HG03060 (cell line): ENCODE measurements around the gene GRK3.
"Not testable (repeated sequence)": the region's sequence is repeated elsewhere in the genome, so short reads cannot be mapped to it uniquely, and the experiment has no call there.

ENCODE experiments used
- ATAC-seq: cut with Tn5 transposase; IDR thresholded peaks from one replicate; pipeline ENCODE4 v1.9.1; 2021; ENCODE audit warnings: low read depth, moderate number of reproducible peaks; ENCODE audit not compliant: unreplicated experiment

GRK3 gene

DNA sequence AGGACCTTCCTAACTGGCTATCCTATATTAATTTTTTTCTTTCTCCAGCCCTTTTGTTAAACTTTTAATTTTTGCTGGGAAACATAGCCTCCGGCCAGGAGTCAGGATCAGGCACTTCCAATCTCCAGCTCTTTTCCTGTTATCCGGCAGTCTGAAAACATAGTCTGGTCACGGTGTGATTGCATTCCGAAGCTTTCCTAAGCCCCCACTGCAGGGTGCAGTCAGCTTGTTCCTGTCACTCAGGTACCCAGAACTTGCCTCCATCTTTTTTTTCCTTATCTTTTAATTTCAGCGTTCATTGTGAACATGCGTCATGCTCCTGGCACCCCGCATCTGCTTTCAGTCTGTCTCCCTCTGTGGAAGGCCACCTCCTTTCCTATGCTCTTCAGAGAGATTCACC is 59.4 kb downstream of the GRK3 start:
- ATAC-seq: no peak

DNA sequence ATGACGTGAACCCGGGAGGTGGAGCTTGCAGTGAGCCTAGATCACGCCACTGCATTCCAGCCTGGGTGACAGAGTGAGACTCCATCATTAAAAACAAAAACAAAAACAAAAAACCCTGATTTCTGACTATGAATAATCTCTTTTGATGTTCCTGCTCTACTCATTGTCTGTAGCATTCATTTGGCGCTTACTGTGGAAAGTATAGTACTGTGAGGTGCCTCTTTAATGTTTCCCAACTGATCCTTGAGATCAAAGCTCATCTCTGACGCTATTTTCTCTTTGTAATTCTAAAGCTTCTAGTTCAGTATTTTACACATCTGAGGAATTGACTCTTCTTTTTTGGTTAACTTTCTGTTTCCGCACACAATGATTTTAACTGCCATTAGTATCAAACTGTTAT is 60.0 kb downstream of the GRK3 start:
- no peak for ATAC-seq

DNA sequence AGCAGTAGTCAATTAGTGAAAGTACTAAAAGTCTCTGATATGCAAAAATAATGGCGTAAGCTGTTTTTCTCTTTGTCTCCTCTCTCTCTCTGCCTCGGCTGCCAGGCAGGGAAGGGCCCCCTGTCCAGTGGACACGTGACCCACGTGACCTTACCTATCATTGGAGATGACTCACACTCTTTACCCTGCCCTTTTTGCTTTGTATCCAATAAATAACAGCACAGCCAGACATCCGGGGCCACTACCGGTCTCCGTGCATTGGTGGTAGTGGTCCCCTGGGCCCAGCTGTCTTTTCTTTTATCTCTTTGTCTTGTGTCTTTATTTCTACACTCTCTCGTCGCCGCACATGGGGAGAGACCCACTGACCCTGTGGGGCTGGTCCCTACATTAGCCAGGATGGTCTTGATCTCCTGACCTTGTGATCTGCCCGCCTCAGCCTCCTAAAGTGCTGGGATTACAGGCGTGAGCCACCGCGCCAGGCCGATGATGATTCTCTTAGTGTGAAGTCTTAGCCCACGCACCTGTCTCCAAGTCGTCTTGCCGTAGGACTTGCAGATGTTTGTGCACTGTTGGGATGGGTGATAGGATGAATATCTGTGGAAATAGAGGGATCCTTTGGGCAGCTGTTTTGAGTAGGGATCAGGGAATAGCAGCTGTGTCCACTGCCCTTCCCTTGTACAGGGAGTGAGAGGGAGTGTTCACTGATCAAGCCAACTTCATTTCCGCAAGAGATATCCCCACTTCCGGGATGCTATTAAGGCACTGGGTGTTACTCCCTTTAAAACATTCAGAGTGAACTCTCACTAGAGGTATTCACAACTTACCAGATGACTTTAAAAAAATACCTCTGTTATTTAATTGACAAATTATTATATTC is 61.5 kb downstream of the GRK3 start:
- ATAC-seq: not testable (repeated sequence)

DNA sequence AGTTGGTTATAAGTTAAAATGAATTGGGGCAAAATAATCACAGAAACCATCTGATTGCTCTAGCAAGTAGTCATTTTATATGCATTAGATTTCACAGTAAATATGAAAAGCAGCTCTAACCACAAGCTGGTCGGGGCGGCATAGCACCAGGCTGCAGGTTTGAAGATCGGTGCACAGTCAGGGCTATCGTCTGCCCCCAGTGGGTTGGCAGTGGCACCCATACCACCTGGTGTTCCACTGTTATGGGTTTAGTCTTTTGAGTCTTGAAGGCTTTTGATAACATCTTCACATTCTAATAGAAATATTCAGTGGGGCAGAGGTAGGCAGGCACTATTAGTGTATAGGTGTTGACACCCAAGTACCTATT is 62.1 kb downstream of the GRK3 start:
- no peak for ATAC-seq

DNA sequence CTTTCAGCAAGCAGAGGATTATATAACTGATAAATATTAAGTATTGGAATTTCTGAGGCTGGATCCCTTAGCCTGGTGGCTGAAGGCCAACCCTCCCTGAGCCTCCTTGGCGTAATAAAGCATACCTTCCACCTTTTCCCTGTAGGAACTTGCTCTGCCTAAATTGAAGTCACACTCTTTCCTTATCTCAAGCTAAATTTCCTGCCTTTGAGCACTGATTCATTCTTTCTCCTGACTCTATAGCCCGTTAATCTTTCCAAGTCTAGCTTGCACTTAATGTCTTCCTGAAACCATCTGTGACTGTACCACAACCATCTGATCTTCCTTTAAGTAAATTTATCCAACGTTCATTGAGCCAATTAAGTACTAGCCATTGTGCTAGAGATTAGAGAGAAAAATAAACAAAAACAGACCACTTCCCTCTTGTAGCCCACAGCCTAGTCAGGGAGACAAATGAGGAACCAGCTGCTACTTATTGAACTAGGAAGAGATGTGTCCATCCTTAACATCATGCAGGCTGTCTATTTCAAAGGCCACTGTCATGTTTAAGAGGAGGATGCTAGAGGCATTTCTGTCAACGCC is 62.9 kb downstream of the GRK3 start:
- no peak for ATAC-seq

DNA sequence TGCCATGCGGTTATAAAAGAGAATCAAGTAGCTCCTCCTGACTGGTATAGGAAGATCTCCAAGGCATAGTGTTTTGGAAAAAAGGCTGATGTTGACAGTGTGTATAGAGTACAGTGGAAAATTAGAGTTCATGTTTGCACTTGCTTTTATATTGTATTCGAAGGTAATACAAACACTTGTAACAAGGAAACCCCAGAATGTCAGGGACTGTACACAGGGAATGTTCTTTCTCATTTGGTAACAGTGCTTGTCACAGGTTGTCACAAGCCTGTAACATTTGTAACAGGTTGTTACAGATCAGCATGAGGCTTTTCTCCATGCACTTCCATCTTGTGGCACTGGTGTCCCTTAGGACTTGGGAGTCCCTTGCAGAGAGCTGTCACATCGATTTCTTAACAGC is 64.0 kb downstream of the GRK3 start:
- ATAC-seq: no peak

DNA sequence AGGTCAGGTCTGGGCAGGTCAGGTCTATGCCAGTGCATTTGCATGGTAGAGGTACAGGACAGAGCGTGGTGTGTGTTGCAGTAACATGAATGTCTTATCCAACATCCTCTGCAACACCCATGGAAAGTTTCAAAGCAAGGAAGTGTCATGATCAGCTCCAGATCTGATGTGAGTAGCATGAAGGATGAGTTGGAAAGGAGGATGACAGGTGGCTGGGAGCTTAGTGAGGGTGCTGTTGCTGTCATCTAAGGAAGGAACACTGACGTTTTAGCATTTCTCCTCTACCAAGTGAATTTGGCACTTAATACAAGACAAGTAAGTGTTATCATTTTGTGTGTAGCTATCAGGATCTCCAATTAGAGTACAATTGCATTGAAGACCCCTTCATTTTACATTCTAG is 65.1 kb downstream of the GRK3 start:
- ATAC-seq: no peak

DNA sequence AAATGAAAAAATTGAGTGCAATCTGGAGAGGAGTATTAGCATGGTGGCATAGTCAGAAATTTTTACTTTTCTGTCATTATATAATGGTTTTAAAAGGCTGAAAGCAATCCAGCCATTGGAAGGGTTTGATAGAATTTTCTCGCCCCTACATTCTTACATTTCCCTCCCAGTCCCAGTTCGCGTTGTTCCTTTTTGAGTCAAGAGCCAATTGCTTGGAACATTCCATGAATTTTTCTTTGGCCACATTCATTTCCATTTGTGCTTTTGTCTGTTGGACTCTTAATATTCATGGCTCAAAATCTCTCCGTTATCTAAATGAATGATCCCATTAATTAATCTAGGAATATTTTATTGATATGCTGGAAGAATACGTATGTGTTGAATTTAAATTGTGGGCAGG is 66.0 kb downstream of the GRK3 start:
- ATAC-seq: no peak

DNA sequence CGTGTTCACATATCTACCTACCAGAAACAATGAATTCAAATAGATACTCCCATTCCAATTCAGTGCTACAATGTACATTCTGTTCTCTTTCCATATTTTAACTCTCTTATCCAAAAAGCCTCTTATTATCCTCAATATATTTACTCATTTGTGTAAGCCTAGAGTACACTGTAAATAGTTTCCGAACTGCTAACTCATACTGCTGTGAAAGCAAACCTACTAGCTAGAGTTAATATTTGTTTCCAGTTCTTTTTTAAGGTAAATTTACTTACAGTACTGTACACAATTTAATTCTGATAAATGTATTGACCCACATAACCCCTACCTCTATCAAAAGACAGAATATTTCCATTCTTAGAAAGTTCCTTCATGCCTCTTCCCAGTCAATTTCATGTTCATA is 71.8 kb downstream of the GRK3 start:
- ATAC-seq: no peak

DNA sequence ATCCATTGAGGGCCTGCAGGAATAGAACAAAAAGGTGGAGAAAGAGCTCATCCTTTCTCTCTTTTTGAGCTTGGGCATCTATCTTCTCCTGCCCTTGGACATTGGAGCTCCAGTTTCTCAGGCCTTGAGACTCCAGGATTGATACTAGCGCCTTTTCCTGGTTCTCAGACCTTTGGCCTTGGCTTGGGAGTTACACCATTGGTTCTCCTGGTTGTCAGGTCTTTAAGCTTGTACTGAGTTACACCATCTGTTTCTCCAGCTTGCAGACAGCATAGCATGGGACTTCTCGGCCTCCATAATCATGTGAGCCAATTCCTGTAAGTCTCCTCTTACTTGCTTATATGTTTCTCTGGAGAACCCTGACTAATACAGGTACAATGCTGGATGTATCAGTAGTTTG is 72.6 kb downstream of the GRK3 start:
- ATAC-seq: no peak

DNA sequence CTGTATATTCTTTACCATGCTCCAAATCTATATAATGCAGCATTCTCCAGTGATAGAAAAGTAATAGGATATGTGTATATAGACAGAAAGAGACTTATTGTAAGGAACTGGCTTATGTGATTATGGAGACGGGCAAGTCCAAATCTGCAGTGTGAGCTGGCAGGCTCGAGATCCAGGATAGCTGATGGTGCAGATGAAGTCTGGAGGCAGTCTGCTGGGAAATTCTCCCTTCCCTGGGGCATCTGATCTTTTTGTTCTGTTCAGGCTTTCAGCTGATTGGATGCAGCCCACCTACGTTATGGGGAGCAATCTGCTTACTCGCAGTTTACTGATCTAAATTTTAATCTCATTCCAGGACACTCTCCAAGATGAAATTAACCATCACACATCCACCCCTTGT is 73.2 kb downstream of the GRK3 start:
- no peak for ATAC-seq

DNA sequence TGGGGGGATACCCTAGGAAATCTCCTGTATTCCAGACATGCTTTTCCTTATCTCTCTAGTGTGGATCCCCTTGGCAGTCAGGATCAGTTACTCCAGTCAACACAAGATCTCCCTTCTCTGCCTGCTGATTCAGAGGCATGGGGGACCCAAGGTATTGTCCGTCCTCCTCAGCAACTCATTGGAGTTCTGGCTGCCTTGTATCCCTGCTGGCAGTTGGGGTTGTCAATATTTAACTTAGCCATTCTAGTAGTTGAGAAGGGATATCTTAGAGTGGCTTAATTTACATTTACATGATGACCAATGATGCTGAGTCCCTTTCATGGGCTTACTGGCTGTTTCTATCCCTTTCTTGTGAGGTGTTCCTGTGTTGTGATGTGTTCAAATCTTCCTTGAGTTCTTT is 74.2 kb downstream of the GRK3 start:
- ATAC-seq: no peak

DNA sequence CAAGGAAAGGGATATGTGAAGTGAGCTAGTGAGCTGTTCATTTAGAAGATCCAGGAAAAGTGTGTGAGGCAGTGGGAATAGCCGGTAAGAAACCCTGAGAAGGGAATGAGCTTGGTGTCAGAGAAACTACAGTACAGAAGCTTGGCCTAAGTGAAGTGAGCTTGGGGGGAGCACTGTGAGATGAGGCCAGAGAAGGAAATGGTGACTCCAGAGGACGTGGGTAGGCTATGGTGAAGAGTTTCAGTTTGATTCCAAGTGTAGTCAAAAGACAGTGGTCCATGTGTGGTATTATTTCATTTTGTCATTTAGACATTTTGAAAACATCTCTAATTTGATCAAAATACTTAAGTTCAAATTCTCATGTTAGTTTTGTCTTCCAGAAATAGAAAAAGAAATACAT is 77.2 kb downstream of the GRK3 start:
- ATAC-seq: no peak

DNA sequence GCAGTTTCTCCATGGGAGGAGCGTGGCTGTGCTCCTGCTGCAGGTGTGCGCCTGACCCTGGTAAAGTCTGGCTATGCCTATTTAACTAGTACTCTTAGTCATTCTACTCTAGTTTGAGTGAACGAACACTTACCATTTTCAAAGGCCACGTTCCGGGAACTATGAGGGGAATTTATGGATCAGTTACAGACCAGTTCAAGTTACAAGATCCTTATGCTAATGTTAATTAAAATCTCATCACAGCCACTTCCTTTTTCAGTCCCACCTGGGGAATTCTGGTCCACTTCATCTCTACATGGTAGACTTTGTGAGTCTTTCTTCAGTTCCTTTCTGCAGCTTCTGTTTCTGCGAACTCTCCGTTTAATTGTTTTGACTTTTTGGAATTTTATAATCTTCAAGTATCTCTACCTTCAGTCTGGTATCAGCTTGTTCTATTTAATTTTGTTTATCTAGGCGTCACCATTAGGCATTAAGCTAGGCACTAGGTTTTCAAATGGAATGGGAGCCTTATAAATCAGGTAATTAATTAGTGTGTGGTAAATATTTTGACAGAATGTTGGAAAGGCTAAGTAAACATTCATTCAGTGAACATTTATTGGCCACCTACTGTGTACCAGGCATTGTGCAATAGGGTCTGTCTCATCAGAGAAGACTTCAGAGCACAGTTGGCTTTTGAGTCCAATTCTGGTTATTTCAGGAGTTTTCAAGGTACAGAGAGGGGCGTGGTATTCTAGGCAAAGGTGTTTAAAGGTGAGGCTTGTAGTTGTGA is 78.9 kb downstream of the GRK3 start:
- no peak for ATAC-seq

DNA sequence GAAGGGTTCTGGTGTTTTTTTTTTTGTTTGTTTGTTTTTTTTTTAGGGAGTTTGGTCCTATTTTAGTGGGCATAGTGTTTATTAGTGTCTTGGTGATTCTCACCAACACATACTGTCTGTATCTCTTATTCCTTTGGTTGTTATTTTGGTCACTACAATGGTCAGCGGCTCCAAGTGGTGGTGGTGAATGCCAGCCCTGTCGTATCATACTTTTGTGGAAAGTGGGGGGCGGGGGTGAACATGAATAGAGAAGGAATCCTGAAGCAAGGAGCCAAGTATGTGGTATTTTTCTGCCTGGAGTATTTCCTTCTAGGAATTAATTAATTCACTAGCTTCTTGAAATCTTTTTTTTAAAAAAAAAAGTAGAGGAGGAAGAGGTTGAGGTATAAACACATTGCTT is 79.6 kb downstream of the GRK3 start:
- no peak for ATAC-seq

DNA sequence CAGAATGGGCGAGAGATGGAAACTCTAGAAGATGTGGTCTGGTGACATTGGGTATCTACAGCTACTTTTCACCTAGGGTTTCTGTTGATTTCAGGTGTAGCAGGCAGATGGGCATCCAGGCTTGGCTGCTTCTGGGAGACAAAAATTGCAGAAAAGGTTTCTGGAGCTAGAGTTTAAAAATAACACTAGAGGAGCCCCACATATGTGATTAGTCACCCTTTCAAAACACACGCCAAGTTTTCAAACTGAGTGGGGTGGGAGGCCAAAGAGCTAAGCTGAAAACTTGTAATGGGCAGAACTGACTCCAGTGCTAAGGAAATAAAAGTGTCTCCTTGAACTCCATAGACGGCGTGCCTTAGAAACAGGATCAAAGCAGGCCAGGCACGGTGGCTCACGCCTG is 80.8 kb downstream of the GRK3 start:
- ATAC-seq: no peak

DNA sequence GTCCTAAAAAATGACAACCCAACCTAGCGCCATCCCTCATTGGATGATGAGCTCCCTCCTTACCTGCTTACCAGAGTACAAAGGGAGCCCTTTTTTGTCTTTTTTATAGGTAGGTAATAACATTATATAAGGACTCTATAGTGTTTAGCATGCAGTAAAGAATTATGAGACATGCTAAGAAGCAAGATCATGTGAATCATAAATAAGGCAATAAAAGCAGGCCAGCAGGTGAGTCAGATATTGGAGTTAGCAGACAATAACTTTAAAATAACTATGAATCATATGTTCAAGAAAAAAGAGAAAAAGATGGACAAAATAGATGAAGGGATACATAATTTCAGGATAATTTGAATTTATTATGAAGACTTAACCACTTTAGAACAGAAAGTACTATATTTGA is 81.5 kb downstream of the GRK3 start:
- no peak for ATAC-seq

DNA sequence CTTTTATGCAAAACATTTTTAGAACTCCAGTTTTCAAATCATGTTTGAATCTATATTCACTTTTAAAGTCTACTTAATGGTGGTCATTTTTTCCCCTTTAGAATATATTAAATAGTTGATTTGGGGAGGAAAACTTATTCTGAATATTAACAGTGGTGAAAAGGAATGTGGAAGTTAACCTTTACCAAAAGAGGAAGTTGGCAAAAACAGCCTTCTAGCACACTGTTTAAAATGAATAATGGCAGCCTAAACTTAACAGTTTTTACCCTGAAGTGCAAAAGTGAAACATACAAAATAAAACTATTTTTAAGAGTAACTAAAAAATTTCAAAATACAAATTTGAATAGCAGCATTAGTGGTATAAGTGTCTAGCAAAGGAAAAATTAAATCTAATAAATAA is 86.4 kb downstream of the GRK3 start:
- no peak for ATAC-seq

DNA sequence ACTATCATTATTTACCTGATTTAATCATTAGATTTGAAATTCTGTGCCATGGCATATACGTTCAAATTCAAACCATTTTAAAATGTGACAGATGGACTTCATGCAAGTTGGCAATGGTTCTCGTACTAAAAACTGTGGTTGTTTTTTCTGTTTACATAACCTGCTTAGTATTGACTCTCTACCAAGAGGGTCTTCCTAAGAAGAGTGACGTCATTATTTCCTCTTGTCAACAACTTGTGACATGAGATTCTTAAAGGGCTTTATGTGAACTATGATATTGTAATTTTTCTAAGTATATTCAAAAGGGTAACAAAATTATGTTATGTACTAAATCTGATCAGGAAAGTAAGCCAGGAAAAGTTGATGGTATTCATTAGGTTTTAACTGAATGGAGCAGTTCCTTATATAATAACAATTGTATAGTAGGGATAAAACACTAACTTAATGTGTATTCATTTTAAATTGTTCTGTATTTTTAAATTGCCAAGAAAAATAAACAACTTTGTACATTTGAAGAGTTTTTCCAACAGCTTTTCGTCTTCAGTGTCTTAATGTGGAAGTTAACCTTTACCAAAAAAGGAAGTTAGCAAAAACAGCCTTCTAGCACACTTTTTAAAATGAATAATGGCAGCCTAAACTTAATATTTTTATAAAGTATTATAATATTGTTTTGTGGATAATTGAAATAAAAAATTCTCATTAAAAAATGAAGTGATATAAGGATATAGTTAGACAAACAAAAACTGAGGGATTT is 87.0 kb downstream of the GRK3 start:
- ATAC-seq: no peak

DNA sequence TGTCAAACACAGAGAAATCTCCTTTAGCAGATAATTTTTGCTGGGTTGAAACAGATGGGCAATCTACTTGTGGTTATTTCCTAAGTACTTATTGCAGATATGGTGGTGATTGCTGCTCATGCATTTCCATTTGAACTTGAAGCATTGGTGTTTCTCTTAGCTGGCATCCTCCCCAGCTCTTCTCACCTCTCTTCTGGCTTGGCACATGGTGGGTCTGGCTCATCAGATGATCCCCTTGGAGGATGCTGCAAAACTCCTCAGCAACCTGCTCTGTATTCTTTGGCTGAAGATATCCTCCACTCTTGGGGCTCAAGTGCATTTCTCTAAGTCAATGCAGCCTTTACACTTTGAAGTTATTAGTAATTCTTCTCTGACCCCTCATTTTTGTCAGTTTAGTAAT is 90.2 kb downstream of the GRK3 start:
- ATAC-seq: no peak

DNA sequence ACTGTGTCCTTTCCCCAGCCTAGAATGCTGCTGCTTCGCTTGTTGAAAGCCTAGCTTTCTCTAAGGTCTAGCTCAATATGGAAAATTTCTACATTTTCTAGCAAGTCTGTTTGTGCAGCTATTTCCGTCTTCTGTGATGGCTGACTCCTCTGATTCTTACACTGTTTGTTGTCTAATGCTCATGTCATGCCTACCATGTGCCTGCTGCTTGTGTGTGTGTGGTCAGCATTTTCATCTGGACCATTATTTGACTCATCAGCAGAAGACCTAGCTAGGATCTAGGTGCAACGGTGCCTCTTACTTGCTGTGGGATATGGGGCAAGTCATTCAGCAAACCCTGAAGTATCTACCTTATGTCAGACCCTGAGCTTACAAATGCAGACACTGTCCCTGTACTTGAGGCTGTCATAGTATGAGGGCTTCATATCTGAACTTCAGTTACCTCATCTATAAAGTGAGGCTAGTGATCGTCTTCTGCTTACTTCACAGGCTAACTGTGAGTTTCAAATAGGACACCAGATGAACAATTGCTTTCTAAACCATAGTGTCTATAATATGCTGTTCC is 91.0 kb downstream of the GRK3 start:
- no peak for ATAC-seq
